PC-9 (cell line): Measurements from ENCODE around the gene USP31.

Experiments used
- CTCF ChIP-seq: fragments of 200-600 bp; sonication (generic); conservative IDR thresholded peaks from 2 replicates; pipeline ENCODE4 v1.6.1; 2017; ENCODE audit warnings: mixed run types, antibody characterized with exemption, mild to moderate bottlenecking, moderate library complexity
- EZH2 ChIP-seq: fragments of 200-600 bp; sonication (generic); IDR thresholded peaks from 2 replicates; pipeline ENCODE4 v1.8.0; 2017; ENCODE audit warnings: antibody characterized with exemption, low read depth

GRCh38 chr16:23088018-23088417 is 61.2 kb downstream of the USP31 start:
- TF ChIP-seq CTCF: no peak
- no peak for TF ChIP-seq EZH2
